Spleen (tissue), 7 donors: ENCODE measurements around the gene MYH2.

ENCODE experiments used
- POLR2A ChIP-seq, 3 donors: fragments of 450-650 bp; IDR thresholded peaks; one replicate each; pipeline ENCODE4 v1.5.1; 2017; ENCODE audit warnings: antibody characterized with exemption in 3 of 3, mild to moderate bottlenecking in 1 of 3
- POLR2AphosphoS5 ChIP-seq, 3 donors: sonication (generic); formaldehyde crosslinking; IDR thresholded peaks; one replicate each; pipeline ENCODE4 v1.5.1; 2017; ENCODE audit warnings: antibody characterized with exemption in 3 of 3
- TF ChIP-seq, protein P1 (sequence below), 11 experiments: fragments of 200-600 bp in 7 of 11; fragments of 450-650 bp in 4 of 11; sonication (generic) in 4 of 11; IDR thresholded peaks in 8 of 11; conservative IDR thresholded peaks in 3 of 11; 1 replicate in 7 of 11; 2 replicates in 4 of 11; pipeline versions ENCODE4 v1.4.0 to v1.8.0; 2016 to 2021; ENCODE audit warnings: antibody characterized with exemption in 11 of 11, inconsistent platforms in 4 of 11, mild to moderate bottlenecking in 1 of 11
- donor health status: DM: no; HTN: no; CAD: no; lungs with moderate emphysema.
- donor health status: DM: no; HTN: no; CAD: no.
- donor health status: DM: no; HTN: no; CAD: no.

DNA sequence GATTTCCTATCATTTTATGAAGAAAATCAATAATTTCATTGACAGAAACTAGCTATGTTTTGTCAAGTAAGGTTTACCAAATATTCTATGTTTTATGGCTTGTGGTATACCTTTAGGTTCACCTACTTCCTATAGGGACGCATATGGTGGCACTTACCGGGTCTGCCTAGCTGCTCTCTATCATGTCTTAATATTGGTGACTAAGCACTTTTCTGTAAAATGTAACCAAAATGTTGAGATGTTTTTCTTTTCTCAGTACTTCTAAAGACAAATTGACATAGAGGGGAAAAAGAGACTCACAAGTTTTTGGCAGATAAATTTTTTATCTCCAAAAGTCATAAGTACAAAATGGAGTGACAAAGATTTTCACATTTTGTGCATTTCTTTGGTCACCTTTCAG is 57.5 kb downstream of the MYH2 start:
- TF ChIP-seq, protein P1, sequence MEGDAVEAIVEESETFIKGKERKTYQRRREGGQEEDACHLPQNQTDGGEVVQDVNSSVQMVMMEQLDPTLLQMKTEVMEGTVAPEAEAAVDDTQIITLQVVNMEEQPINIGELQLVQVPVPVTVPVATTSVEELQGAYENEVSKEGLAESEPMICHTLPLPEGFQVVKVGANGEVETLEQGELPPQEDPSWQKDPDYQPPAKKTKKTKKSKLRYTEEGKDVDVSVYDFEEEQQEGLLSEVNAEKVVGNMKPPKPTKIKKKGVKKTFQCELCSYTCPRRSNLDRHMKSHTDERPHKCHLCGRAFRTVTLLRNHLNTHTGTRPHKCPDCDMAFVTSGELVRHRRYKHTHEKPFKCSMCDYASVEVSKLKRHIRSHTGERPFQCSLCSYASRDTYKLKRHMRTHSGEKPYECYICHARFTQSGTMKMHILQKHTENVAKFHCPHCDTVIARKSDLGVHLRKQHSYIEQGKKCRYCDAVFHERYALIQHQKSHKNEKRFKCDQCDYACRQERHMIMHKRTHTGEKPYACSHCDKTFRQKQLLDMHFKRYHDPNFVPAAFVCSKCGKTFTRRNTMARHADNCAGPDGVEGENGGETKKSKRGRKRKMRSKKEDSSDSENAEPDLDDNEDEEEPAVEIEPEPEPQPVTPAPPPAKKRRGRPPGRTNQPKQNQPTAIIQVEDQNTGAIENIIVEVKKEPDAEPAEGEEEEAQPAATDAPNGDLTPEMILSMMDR (IDR thresholded peaks at IDR 0.05 in 8 of 11, conservative IDR thresholded peaks at IDR 0.05 in 3 of 11) = no peak
- no peak for TF ChIP-seq POLR2AphosphoS5 (IDR thresholded peaks at IDR 0.05)
- TF ChIP-seq POLR2A (IDR thresholded peaks at IDR 0.05) = no peak
